ENCODE measurements around the gene STARD8.
"Not testable (repeated sequence)": the region's sequence is repeated elsewhere in the genome, so short reads cannot be mapped to it uniquely, and the experiment has no call there.

Gene STARD8

GRCh38 chrX:68659786-68660185, 12.3 kb downstream of the STARD8 start:
- no peak for DNase-seq (ENCODE audit: low spot score)

DNA sequence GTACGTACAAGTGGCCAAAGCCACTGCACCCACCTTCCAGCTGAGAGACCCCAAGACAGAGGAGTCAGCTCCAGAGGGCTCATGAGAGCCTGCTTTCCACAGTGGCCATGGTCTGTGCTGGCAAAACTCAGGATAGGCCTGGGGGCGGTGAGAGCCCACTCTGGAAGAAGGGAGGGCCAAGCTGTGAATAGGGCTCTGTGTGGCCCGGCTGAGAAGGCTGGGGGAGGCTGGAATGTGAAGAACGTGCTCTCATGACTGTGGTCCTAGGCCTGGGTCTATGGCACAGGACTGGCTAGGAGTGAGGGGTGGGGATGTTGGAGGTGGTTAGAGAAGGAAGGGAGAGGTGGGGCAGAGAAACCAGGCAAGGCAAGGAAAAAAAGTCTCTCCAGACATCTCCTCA, 13.3 kb downstream of the STARD8 start:
- DNase-seq (ENCODE audit: low spot score): no peak

DNA sequence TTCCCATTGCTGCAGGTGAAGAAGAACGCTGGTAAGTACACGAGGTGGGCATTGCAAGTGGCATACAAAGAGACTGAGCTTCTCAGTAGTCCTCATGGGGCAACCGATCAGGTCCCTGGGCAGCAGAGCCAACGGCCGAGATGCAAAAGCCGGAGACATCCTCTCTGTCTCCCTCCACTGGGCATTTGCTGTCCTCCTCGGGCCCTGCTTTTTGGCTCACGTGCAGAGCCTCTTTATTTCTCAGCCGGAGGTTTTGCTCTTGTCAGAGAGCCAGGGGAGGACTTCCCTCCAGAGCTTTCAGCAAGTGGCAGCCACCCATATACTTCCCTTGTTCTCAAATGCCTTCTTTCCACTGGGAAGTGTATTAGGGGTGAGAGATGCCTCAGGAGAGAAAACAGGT, 18.0 kb downstream of the STARD8 start:
- DNase-seq (ENCODE audit: low spot score): no peak

DNA sequence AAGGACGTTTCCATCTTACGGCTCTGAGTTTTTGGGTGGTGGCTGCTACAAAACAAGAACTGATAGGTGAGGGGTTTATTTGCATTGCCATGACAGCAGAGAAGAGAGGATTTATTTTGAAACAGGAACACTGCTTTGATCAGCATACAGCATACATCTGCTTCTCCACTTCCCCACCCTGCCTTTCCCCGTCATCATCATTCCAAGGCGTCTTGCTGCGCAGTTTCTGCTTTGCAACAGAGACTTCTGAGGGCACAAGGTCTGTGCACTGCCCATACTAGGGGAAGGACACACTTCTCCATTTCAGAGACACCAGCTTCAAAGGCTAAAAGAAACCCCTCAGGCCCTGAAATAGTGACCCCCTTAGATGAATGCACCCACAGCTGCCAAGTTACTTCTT, 19.1 kb downstream of the STARD8 start:
- no peak for DNase-seq (ENCODE audit: low spot score)

GRCh38 chrX:68669094-68669860, 21.8 kb downstream of the STARD8 start:
- no peak for DNase-seq (ENCODE audit: low spot score)

DNA sequence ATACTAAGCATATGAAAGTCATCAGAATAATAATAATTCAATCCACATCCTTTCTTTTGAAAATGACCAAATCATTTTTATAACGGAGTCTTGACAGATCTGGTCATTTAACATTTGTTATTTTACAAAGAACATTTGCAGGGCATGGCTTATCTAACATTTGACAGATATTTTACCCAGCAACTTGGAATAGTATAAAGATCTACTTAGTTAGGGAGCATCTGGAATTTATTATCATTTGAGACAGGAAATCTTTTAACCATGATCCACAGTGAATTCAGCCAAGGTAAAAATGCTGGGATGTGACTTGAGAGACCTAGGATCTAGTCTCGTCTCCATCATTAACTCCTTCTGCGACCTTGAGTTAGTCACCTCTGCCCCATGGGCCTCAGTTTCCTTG, 22.4 kb downstream of the STARD8 start:
- DNase-seq (ENCODE audit: low spot score): no peak

DNA sequence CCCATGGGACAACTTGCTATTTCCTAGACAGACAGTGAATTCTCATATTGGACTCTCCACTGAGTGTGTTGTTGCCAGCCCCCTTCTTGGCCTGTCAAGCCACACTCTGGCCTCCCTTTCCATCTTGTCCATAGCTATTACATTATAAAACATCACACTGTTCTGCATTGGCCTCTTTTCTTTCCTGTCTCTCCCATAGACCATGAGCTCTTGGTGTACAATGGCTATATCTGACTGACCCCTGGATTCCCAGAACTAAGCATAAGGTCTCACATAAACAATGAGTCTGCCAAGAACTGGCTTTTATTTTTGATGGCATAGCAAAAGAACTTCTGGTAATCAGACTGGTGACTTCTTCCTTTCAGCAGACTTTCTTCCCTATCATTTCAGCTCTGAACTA, 23.8 kb downstream of the STARD8 start:
- DNase-seq (ENCODE audit: low spot score): no peak

GRCh38 chrX:68672581-68673318, 25.3 kb downstream of the STARD8 start:
- DNase-seq (ENCODE audit: low spot score): no peak

GRCh38 chrX:68675571-68675970, 28.1 kb downstream of the STARD8 start:
- DNase-seq (ENCODE audit: low spot score): no peak

GRCh38 chrX:68676335-68676734, 28.9 kb downstream of the STARD8 start:
- no peak for DNase-seq (ENCODE audit: low spot score)

DNA sequence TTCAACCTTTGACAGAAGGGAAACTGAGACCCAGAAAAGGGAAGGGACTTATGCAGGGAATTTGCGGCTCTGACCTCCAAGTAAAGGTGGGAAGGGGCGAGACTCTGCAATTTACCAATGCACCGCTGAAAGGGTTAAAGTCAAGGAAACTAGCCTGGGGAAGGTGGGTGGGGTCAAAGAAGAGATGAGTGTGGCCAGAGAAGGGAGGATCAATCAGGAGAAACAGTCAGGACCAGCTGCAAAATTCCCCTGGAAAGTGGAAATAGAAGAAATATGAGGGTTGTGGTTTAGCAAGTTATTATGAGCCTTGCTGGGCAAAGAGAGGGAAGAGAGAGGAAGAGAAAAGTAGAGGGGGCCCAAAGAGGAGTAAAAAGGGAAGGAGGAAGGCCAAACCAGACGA, 30.5 kb downstream of the STARD8 start:
- DNase-seq (ENCODE audit: low spot score): no peak

DNA sequence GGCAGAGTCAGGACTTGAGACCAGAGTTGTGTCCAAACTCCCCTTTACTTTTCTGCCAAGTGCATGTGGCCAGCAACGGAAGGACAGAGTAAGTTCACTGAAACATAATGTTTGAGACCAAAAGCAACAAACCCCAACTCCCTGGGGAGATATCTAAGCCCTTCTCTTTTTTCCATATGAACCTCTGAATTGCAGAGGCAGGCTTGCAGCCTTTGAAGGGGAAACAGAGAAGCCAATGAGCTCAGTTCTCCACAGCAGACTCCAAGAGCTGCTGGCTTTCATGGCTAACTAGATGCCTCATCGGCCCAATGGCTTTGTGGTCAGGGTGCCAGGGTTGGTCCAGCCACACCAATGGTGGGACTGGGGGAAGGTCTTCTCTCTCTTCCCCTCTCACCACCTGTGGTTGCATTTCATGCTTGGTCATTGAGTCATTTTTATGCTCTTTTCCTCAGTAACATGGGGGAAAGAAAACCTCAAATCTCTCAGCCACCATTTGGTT, 34.0 kb downstream of the STARD8 start:
- no peak for DNase-seq (ENCODE audit: low spot score)

GRCh38 chrX:68682790-68683189, 35.3 kb downstream of the STARD8 start:
- no peak for DNase-seq (ENCODE audit: low spot score)

DNA sequence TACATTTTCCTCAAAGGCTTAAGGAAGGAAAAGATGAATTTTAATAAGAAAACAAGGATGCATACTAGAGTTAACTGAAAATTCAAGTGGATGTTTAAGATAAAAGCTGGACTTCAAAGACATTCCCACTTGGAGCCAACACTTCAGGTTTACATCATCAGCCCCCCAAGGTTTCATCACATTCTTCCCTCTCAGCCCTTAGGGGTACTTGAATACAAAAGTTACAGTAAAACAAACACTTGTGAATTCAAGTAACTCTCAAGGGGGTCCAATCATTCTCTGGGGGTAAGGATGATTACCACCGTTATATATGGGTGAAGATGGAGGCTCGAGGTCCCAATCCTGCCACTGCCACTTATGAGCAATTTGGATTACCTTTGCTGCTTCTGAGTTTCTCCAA, 36.1 kb downstream of the STARD8 start:
- DNase-seq (ENCODE audit: low spot score): no peak

GRCh38 chrX:68684291-68684918, 36.9 kb downstream of the STARD8 start:
- DNase-seq (ENCODE audit: low spot score): no peak

GRCh38 chrX:68684919-68685304, 37.4 kb downstream of the STARD8 start:
- DNase-seq (ENCODE audit: low spot score): no peak

DNA sequence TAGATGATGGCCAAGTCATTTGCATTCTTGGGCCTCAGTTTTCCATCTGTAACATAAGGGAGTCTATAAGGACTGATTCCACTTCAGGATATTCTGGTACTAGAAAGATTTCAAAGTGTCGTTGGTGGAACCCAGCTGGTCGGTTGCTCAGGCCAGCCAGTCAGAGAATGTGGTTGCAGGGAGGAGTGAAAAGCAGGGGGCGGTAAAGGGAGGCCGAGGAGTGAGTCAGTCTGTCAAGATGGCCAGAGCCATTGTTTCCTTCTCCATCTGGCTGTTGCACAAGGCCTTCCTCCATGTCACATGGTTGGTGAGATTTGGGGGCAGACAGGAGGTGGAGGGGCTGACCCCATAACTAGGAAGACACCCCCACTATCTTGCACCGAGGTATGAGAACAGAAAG, 38.2 kb downstream of the STARD8 start:
- DNase-seq (ENCODE audit: low spot score): no peak

- no peak for DNase-seq (ENCODE audit: low spot score)
Observed at GRCh38 chrX:68686097-68686977, 38.9 kb downstream of the STARD8 start.

DNA sequence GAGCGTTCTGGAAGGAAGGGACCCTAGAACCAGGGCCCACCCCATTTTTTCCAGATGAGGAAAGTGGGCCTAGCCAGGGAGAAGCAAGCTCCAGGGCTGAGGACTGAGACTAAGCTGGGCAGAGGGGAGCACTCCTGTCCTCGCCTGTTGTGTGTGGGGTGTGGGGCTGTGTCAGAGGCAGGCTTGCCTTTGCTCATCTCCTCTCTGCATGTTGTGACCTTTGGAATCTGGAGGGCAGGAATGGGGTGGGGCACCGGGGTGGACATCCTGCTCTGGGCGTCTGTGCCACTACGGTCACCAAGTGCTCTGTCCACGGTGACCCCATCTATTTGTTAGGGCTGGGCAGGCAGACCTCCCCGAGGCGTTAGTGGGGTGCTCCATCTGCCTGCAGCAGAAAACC, 41.5 kb downstream of the STARD8 start:
- DNase-seq (ENCODE audit: low spot score): not testable (repeated sequence)

DNA sequence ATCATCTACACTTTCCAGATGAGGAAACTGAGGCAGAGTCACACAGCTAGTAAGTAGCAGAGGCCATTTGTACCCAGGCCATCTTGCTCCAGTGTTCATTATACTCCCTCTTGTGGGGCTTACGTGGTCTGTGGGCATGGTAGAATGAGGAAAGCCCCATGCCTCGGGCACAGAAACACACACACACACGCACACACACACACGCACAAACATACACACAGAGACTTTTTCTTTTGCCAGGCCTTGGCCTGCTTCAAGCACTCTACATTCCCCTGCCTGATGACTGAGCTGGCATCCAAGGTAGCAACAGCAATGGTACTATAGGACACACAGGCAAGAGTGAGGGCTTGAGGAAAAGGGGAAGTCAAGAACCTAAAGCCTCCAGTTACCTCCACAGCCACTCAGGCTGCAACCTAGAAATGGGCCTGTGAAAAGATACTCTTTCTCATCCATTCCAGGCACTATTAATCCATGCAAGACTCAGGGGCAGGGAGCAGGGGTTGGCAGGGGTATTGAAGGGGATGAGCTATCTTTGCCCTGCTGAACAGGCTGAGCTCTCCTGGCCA, 43.6 kb downstream of the STARD8 start:
- no peak for DNase-seq (ENCODE audit: low spot score)

GRCh38 chrX:68691921-68692320, 44.5 kb downstream of the STARD8 start:
- DNase-seq (ENCODE audit: low spot score): no peak

- DNase-seq (ENCODE audit: low spot score): no peak
Observed at GRCh38 chrX:68692651-68693050, 45.2 kb downstream of the STARD8 start.

All from LoVo (cell line).